ENCODE results near the gene APOF.
A peak's percentile ranks its signal among the peaks of the same experiment; 100 is the strongest.
"Not testable (repeated sequence)": the region's sequence is repeated elsewhere in the genome, so short reads cannot be mapped to it uniquely, and the experiment has no call there.

APOF gene

DNA sequence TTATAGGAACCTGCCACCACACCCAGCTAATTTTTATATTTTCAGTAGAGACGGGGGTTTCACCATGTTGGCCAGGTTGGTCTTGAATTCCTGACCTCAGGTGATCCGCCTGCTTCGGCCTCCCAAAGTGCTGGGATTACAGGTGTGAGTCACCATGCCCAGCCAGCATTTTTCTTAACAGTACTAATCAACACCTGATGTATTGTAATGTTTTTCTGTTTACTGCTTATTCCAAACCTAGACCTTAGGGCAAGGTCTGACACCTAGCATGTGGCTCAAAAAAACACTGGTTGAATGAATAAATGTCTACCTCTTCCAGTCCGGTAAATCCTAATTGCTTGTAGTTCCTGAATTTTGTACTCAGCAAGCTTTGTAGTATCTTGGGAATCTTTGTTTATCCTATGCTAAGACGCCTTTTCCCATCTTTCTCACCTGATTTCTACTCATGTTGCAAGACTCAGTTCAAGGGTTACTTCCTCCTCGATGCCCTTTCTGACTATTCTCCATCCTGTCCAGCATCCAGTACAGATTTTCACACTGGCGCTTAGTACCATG, 31.6 kb downstream of the APOF start:
- 95% methylated on average over 6 of the region's 7 CpGs for WGBS
- Histone ChIP-seq H3K27me3 (ENCODE audit: insufficient read depth, low read length) (no peaks in the 10 kb centered on the region), H3K27ac (ENCODE audit: low read depth, low read length) (no peak overlapping the region), H3K9me3 (ENCODE audit: insufficient read depth, low read depth, low read length) (no peaks in the 10 kb centered on the region), H3K36me3 (ENCODE audit: insufficient read depth, low read length) (peaks cover 15% of the 10 kb centered on the region), H3K4me1 (ENCODE audit: insufficient read depth, low read length) (peaks cover 11% of the 10 kb centered on the region; the same call in 1 of the 2 replicates), H3K9ac (ENCODE audit: low read depth, low read length) (no peak overlapping the region), H3K4me3 (ENCODE audit: low read length) (no peak overlapping the region)

DNA sequence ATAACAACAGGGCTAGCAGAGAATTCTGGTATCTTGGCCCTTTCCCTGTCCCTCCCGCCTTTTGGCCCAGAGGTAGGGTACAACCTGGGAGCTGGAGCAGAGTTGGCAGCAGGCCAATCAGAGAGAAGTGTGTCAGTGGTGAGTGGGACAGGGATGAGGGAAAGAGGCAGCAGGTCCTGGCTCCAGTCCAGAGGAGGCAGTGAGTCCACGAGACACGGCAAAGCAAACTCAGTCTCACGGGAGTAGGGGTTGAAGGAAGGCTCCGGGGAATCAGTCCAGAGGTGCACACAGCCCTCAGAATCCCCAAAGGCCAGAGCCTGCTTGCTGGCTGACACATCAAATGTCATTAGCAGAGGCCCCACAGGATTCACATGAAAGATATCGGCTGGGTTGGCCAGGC, 36.1 kb downstream of the APOF start:
- Histone ChIP-seq H3K36me3 (ENCODE audit: insufficient read depth, low read length) (peaks cover 56% of the 10 kb centered on the region), H3K27me3 (ENCODE audit: insufficient read depth, low read length) (no peaks in the 10 kb centered on the region), H3K4me3 (ENCODE audit: low read length) (no peak overlapping the region), H3K4me1 (ENCODE audit: insufficient read depth, low read length) (no peaks in the 10 kb centered on the region), H3K9ac (ENCODE audit: low read depth, low read length) (no peak overlapping the region), H3K27ac (ENCODE audit: low read depth, low read length) (no peak overlapping the region), H3K9me3 (ENCODE audit: insufficient read depth, low read depth, low read length) (no peaks in the 10 kb centered on the region)
- 96% methylated on average over 6 of the region's 6 CpGs for whole genome bisulfite sequencing

DNA sequence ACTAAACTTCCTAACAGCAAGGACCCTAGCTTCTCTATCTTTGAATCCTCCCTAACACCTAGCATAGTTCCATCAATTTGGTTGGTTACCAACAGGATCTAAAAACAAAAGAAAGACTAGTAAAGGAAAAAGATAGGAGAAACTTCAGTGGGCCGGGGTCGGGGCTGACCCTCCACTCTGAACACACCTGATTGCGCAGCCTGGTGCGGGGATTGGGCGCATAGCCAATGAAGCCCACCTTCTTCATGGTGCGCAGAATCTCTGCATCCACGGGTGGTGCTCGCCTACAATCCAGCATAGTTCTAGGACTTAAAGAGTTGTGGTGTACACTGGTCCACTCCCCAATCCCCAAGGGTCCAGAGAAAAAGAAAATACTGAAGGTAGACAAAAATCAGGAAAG, 36.5 kb downstream of the APOF start:
- H3K4me3 ChIP-seq (ENCODE audit: low read length) = no peak overlapping the region
- no peaks in the 10 kb centered on the region for H3K9me3 ChIP-seq (ENCODE audit: insufficient read depth, low read depth, low read length)
- H3K4me1 ChIP-seq (ENCODE audit: insufficient read depth, low read length) = no peaks in the 10 kb centered on the region
- no peaks in the 10 kb centered on the region for H3K27me3 ChIP-seq (ENCODE audit: insufficient read depth, low read length)
- no peak overlapping the region for H3K27ac ChIP-seq (ENCODE audit: low read depth, low read length)
- H3K9ac ChIP-seq (ENCODE audit: low read depth, low read length) = no peak overlapping the region
- H3K36me3 ChIP-seq (ENCODE audit: insufficient read depth, low read length) = peaks cover 56% of the 10 kb centered on the region
- 90% methylated on average over 8 of the region's 8 CpGs for WGBS

DNA sequence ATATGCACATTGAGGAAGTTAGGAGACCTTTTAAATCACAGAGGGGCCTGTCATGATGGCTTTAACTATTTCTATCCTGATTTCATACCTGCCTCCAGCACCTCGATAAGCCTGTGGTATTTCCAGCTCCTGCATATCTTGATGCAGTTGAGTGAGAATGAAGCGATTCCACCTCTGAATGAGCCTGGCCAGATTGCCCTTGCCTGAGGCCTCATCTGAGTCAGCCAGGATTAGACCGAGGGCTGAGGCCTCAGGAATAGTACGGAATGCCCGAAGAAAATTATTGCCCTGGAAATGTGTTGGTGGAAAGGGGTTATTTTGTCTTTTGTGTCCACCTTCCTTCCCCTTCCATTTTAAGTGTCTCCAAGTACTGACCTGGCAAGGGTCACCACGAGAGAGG, 38.5 kb downstream of the APOF start:
- WGBS = 94% methylated on average over 6 of the region's 6 CpGs
- Histone ChIP-seq H3K36me3 (ENCODE audit: insufficient read depth, low read length) (peaks cover 65% of the 10 kb centered on the region), H3K27ac (ENCODE audit: low read depth, low read length) (no peak overlapping the region), H3K9ac (ENCODE audit: low read depth, low read length) (no peak overlapping the region), H3K4me1 (ENCODE audit: insufficient read depth, low read length) (no peaks in the 10 kb centered on the region), H3K27me3 (ENCODE audit: insufficient read depth, low read length) (no peaks in the 10 kb centered on the region), H3K4me3 (ENCODE audit: low read length) (no peak overlapping the region), H3K9me3 (ENCODE audit: insufficient read depth, low read depth, low read length) (no peaks in the 10 kb centered on the region)

DNA sequence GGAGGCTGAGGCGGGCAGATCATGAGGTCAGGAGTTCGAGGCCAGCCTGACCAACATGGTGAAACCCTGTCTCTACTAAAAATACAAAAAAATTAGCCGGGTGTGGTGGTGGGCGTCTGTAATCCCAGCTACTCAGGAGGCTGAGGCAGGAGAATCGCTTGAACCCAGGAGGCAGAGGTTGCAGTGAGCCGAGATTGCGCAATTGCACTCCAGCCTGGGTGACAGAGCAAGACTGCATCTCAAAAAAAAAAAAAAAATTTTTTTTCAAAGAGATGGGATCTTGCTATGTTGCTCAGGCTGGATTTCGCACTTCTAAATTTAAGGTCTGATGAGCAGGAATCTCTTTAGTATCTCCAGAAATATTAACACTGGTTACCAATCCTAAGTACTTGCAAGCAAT, 41.0 kb downstream of the APOF start:
- not testable (repeated sequence) for H3K4me3 ChIP-seq (ENCODE audit: low read length); H3K4me1 ChIP-seq (ENCODE audit: insufficient read depth, low read length); H3K9me3 ChIP-seq (ENCODE audit: insufficient read depth, low read depth, low read length); H3K27me3 ChIP-seq (ENCODE audit: insufficient read depth, low read length); H3K9ac ChIP-seq (ENCODE audit: low read depth, low read length); H3K27ac ChIP-seq (ENCODE audit: low read depth, low read length)
- H3K36me3 ChIP-seq (ENCODE audit: insufficient read depth, low read length) = peaks cover 60% of the 10 kb centered on the region
- 97% methylated on average over 8 of the region's 8 CpGs for WGBS

DNA sequence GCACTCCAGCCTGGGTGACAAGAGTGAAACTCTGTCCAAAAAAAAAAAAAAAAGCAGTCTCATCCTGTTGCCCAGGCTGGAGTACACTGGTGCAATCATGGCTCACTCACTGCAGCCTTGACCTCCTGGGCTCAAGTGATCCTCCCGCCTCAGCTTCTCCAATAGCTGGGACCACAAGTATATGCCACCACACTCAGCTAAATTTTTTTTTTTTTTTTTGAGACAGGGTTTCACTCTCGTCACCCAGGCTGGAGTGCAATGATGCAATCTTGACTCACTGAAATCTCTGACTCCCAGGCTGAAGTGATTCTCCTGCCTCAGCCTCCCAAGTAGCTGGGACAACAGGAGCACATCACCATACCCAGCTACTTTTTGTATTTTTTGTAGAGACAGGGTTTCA, 41.6 kb downstream of the APOF start:
- Histone ChIP-seq H3K4me3 (ENCODE audit: low read length) (no peak overlapping the region), H3K9ac (ENCODE audit: low read depth, low read length) (no peak overlapping the region), H3K36me3 (ENCODE audit: insufficient read depth, low read length) (peaks cover 54% of the 10 kb centered on the region), H3K27ac (ENCODE audit: low read depth, low read length) (no peak overlapping the region), H3K9me3 (ENCODE audit: insufficient read depth, low read depth, low read length) (no peaks in the 10 kb centered on the region), H3K27me3 (ENCODE audit: insufficient read depth, low read length) (no peaks in the 10 kb centered on the region), H3K4me1 (ENCODE audit: insufficient read depth, low read length) (peaks cover 3% of the 10 kb centered on the region; the same call in 1 of the 2 replicates)
- WGBS = 90% methylated on average over 2 of the region's 2 CpGs

DNA sequence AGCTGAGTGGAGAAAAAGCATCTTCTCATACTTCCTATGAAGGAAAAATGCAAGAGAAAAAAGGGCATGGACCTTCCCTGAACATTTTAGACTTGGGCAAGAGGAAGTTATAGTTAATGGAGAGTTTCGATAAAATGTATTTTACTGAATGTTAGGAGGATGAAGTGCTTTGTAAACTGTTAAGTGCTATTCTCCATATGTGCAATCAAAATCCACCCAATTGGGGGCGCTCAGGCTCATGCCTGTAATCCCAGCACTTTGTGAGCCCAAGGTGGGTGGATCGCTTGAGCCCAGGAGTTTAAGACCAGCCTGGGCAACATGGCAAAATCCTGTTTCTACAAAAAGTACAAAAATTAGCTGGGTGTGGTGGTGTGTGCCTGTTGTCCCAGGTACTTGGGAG, 45.0 kb downstream of the APOF start:
- WGBS = 77% methylated on average over 3 of the region's 3 CpGs
- no peak overlapping the region for H3K4me3 ChIP-seq (ENCODE audit: low read length)
- no peaks in the 10 kb centered on the region for H3K9me3 ChIP-seq (ENCODE audit: insufficient read depth, low read depth, low read length)
- peaks cover 8% of the 10 kb centered on the region; the same call in 1 of the 2 replicates for H3K4me1 ChIP-seq (ENCODE audit: insufficient read depth, low read length)
- H3K36me3 ChIP-seq (ENCODE audit: insufficient read depth, low read length) = peaks cover 42% of the 10 kb centered on the region
- no peak overlapping the region for H3K27ac ChIP-seq (ENCODE audit: low read depth, low read length)
- H3K27me3 ChIP-seq (ENCODE audit: insufficient read depth, low read length) = no peaks in the 10 kb centered on the region
- H3K9ac ChIP-seq (ENCODE audit: low read depth, low read length) = no peak overlapping the region

DNA sequence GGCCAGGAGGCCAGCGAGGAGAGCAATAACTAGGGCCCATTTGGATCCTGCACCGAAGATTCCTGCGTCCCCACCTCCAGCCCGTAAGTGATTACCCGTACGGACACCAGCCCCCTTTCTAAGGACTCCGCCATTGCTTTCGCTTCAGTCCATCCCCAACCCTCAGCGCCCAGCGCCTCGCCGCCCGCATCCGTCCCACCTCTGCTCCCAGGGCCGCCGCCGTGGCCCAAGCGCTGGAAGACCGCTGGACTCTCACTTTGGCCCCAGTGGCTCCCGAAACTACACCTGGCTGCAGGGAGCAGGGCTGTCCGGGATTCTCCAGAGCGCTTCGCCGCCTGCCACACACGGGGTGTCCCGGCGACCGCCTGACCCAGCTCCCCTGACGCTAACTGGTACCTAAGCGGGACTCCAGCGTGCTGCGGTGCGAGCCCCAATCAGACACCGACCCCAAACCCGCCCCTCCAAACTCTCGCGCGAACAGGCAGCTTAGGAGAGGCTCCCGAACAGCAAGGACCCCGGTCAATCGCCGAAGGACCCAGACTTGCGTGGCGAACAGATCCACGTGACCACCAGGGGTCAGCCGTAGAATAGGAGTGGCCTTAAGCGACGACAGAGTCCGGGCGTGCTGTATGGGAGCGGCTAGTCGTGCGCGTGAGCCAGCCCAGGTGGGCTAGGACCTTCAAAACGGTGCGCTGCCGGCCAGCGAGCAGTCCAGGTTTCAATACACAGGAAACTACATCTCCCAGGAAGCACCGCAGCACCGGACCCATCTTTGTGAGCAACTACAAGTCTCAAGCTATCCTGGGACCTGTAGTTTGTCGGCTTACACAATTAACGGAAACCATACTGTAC, 46.8 kb downstream of the APOF start, which contains the start of gene CNPY2:
Gene CNPY2 (minus strand): TSS at position 367 of the 852 bp plus-strand sequence. CDS start 771 bp downstream, outside the sequence.
- Histone ChIP-seq H3K9ac (ENCODE audit: low read depth, low read length) (peak within 1 kb of the TSS; percentile 98), H3K36me3 (ENCODE audit: insufficient read depth, low read length) (peaks cover 45% of the 10 kb centered on the region), H3K4me1 (ENCODE audit: insufficient read depth, low read length) (peaks cover 8% of the 10 kb centered on the region; the same call in 1 of the 2 replicates), H3K4me3 (ENCODE audit: low read length) (peak within 1 kb of the TSS; percentile 97), H3K27ac (ENCODE audit: low read depth, low read length) (peak within 1 kb of the TSS; percentile 94), H3K27me3 (ENCODE audit: insufficient read depth, low read length) (no peaks in the 10 kb centered on the region), H3K9me3 (ENCODE audit: insufficient read depth, low read depth, low read length) (no peaks in the 10 kb centered on the region)
- under 1% methylated on average over 62 of the region's 62 CpGs for WGBS

DNA sequence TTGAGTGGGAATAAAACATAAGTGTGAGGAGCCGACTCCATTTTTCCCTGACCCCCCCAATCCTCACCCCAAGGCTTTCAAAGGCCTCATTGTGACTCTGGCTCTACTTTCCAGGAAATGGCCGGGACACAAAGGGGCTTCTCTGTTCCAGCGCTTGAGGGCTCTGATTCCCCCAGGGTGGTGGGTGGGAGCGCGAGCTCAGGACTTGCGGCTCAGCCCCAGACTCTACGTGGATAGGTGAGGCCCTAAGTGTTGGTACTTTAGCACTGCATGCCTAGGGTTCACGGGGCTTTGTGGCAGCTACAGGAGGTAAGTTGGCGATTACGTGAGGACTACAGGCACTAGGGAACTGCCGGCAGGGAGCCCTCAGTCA, 47.4 kb downstream of the APOF start:
- H3K4me1 ChIP-seq (ENCODE audit: insufficient read depth, low read length) = peaks cover 8% of the 10 kb centered on the region; the same call in 1 of the 2 replicates
- no peaks in the 10 kb centered on the region for H3K27me3 ChIP-seq (ENCODE audit: insufficient read depth, low read length)
- peak overlapping the region; percentile 94 for H3K27ac ChIP-seq (ENCODE audit: low read depth, low read length)
- 2% methylated on average over 11 of the region's 11 CpGs for WGBS
- H3K9me3 ChIP-seq (ENCODE audit: insufficient read depth, low read depth, low read length) = no peaks in the 10 kb centered on the region
- peak overlapping the region; percentile 98 for H3K9ac ChIP-seq (ENCODE audit: low read depth, low read length)
- H3K4me3 ChIP-seq (ENCODE audit: low read length) = peak overlapping the region; percentile 97
- H3K36me3 ChIP-seq (ENCODE audit: insufficient read depth, low read length) = peaks cover 51% of the 10 kb centered on the region

DNA sequence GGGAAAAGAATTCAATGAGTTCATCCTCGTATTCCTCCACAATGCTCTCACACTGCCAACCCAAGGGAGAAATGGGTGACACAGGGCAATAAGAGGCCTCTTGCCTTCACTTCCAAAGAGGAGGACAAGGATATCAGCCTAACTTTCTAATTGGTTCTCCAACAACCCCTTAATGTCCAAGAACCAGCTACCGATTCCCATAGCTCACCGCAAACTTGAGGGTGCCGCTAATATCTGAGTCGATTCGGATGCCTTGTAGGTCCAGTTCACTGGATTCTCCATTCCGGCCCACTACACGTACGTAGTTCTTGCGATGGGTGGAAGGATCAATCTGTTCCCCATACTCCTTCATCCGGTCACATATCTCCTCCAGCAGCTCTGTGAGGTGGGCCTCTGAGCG, 51.7 kb downstream of the APOF start:
- no peak overlapping the region for H3K27ac ChIP-seq (ENCODE audit: low read depth, low read length)
- H3K9ac ChIP-seq (ENCODE audit: low read depth, low read length) = no peak overlapping the region
- WGBS = 97% methylated on average over 12 of the region's 12 CpGs
- no peaks in the 10 kb centered on the region for H3K27me3 ChIP-seq (ENCODE audit: insufficient read depth, low read length)
- H3K9me3 ChIP-seq (ENCODE audit: insufficient read depth, low read depth, low read length) = no peaks in the 10 kb centered on the region
- H3K4me1 ChIP-seq (ENCODE audit: insufficient read depth, low read length) = peaks cover 4% of the 10 kb centered on the region; the same call in 1 of the 2 replicates
- peaks cover 73% of the 10 kb centered on the region for H3K36me3 ChIP-seq (ENCODE audit: insufficient read depth, low read length)
- no peak overlapping the region for H3K4me3 ChIP-seq (ENCODE audit: low read length)

All from HUES64 (cell line).